GM18511 (cell line): ENCODE results near the gene MARCHF9.
"Not testable (repeated sequence)": the region's sequence is repeated elsewhere in the genome, so short reads cannot be mapped to it uniquely, and the experiment has no call there.

Experiments
- ATAC-seq: cut with Tn5 transposase; IDR thresholded peaks from one replicate; pipeline ENCODE4 v1.9.1; 2021; ENCODE audit warnings: mild to moderate bottlenecking, moderate library complexity; ENCODE audit not compliant: unreplicated experiment

Gene MARCHF9, protein sequence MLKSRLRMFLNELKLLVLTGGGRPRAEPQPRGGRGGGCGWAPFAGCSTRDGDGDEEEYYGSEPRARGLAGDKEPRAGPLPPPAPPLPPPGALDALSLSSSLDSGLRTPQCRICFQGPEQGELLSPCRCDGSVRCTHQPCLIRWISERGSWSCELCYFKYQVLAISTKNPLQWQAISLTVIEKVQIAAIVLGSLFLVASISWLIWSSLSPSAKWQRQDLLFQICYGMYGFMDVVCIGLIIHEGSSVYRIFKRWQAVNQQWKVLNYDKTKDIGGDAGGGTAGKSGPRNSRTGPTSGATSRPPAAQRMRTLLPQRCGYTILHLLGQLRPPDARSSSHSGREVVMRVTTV

DNA sequence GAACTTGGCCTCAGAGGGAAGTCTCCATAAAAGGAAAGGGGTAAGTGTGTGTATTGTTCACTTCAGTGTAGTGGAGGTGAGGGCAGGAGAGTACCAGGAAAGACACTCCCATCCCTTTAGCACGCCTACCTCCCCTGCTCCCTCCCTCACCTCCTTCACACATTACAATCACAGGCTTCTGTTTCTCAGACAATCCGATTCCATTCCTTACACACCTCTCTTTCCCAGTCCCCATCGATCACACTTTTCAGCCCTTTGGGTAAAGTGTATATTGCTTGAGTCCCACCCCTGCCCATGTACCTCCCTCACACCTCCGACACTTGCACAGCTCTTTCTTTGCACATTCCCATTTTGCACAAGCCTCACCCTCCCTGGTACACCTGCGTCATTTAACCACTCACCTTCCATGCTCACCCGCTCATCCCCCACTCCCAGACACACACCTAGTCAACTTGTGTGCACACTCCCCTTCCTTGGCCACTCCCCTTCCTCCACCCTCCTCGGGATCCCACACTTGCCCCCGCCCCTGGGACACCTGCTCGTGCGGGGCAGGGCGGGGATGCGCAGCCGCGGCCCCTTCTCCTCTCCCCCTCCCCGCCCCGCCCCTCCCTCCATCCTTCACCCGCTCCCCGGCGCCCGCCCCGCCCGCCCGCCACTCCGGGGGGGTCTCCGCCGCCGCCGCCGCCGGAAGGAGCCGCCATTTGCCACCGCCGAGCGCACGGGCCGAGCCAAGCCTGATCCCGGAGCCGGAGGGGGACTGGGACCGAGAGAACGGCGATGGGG, at the start of gene MARCHF9:
Gene MARCHF9, plus strand, starts transcription at position 693 of the 783 bp plus-strand sequence. CDS start 426 bp downstream, outside the sequence.
- peak; percentile 42 for ATAC-seq

DNA sequence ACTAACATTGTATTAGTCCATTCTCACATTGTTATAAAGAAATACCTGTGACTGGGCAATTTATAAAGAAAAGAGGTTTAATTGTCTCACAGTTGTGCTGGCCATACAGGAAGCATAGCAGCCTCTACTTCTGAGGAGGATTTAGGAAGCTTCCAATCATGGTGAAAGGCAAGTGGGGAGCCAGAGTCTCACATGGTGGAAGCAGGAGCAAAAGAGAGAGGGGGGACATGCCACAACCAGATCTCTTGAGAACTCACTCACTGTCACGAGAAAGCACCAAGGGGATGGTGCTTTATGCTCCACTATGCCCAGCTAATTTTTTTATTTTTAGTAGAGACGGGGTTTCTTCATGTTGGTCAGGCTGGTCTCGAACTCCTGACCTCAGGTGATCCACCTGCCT, 47.7 kb upstream of the MARCHF9 start:
- no peak for ATAC-seq

DNA sequence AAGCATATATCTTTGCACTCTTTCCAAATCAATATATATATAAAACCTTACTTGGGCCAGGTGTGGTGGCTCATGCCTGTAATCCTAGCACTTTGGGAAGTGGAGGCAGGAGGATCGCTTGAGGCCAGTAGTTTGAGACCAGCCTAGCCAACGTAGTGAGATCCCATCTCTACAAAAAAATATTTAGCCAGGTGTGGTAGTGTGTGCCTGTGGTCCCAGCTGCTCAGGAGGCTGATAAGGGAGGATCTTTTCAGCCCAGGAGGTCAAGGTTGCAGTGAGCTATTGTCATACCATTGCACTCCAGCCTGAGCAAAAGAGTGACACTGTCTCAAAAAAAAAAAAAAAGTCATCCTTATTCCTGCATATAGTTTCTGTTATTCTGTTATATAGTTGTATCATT, 46.6 kb upstream of the MARCHF9 start:
- ATAC-seq, result no peak

DNA sequence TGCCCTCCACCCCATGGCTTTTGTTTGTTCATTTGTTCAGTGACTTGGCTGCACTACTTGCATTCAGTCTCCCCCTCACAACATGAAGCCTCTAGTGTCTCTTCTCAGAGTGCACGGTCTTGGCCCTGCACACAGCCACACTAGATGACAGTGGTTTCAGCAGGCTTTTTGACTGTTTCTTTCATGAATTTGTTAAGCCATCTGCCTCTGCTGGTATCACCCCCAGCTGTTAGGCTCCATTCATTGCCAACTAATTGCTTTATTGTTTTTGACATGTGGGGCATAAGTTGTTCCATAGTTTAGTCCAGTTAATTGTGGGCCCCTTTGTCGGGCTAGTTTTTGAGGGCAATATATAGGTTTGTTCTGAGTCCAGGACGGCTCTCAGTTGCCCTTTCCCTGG, 42.2 kb upstream of the MARCHF9 start:
- ATAC-seq, result no peak

DNA sequence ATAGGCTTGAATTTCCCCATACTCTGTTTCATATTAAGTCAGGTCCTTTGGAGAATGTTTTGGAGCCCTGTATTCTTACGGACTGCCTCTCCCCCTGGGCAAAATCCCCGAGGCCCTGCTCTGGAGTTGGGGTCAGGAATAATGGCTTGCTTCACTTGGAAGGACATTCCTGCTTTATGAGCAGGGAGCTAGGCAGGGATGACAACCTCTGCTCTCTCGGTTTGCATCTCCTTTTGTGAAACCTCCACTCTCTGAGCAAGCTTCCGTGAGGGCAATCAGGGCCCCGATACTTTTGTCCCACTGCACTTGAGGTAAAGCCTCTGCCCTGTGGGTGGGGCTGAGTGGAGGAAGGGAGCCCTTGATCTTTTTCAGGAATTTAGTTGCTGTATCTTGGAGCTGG, 41.7 kb upstream of the MARCHF9 start:
- ATAC-seq, result no peak

DNA sequence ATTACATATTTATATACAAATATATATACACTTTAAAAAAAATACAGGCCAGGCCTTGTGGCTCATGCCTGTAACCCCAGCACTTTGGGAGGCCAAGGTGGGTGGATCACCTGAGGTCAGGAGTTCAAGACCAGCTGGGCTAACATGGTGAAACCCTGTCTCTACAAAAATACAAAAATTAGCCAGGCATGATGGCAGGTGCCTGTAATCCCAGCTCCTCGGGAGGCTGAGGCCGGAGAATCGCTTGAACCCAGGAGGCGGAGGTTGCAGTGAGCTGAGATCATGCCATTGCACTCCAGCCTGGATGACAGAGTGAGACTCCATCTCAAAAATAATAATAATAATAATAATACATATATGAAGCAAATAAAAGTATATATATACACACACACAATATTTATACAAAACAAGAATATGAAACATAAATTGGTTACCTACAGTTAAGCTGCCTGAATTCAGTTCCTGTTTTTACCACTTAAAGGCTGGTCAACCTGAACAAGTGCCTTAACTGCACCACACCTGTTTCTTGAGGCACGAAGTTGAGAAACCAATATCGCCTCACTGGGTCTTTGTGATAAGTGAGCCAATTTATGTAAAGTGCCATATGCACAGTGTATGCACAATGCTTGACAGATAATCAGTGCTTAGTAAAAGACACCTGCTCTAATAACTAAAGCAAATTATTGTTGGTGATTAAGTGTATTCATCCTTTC, 39.7 kb upstream of the MARCHF9 start:
- ATAC-seq, result not testable (repeated sequence)

DNA sequence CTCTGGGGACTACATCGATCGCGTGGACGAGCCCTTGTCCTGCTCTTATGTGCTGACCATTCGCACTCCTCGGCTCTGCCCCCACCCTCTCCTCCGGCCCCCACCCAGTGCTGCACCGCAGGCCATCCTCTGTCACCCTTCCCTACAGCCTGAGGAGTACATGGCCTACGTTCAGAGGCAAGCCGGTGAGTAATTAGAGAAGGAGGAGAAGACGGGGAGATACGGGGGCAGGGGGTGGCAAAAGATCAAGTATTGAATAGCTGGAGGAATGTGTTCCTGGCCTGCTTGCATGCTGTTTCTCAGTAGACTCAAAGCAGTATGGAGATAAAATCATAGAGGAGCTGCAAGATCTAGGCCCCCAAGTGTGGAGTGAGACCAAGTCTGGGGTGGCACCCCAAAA, 39.1 kb upstream of the MARCHF9 start:
- ATAC-seq, result no peak

DNA sequence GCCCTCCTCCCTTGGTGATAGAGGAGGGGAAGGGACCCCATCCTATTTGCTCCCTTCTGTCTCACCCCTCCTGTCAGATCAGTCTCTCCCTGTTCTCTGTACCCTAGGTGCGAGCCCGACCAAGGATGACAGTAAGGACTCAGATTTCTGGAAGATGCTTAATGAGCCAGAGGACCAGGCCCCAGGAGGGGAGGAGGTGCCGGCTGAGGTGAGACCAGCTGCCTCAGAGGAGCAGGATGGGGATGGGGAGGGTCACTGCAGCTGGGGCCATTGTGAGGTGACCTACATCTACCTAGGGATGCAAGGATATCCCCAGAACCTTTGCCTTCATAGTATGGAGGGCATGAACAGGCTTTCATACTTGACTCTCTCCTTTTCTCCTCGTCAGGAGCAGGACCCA, 38.6 kb upstream of the MARCHF9 start:
- no peak for ATAC-seq

DNA sequence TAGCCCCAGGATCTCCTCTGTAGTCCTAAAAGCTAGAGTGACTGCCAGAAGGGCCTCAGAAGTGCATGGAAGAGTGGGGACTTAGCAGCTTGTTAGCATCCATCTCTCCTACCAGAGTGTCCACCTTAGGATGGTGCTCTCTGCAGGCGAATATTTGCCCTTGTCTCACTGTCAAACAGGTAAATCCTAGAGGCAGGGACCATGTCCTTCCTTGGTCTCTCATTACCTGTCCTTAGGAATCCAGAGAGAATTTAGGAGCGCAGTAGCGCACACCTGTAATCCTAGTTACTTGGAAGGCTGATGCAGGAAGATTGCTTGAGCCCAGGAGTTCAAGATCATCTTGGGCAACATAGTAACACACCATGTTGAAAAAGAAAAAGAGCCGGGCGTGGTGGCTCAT, 37.8 kb upstream of the MARCHF9 start:
- no peak for ATAC-seq

DNA sequence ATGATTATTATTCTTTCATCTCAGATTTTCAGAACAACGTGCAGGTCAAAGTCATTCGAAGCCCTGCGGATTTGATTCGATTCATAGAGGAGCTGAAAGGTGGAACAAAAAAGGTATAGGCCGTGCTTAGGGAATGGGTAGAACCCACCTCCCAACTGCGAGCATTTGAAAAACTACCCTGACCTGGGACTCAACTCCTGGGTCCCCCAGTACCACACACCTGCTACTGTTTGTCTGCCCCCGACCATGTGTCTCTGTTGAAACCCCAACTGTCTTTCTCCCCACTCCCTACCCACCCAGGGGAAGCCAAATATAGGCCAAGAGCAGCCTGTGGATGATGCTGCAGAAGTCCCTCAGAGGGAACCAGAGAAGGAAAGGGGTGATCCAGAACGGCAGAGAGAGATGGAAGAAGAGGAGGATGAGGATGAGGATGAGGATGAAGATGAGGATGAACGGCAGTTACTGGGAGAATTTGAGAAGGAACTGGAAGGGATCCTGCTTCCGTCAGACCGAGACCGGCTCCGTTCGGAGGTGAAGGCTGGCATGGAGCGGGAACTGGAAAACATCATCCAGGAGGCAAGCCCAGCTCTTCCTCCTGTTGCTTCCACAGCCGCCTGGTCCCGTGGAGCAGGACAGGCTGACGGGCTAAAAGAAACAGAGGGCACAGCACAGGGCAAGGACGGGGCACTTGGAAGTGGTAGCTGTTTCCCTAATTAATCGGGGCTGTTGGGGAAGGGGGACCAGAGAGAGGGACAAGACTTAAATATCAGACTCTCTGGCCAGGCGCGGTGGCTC, 36.9 kb upstream of the MARCHF9 start:
- no peak for ATAC-seq

DNA sequence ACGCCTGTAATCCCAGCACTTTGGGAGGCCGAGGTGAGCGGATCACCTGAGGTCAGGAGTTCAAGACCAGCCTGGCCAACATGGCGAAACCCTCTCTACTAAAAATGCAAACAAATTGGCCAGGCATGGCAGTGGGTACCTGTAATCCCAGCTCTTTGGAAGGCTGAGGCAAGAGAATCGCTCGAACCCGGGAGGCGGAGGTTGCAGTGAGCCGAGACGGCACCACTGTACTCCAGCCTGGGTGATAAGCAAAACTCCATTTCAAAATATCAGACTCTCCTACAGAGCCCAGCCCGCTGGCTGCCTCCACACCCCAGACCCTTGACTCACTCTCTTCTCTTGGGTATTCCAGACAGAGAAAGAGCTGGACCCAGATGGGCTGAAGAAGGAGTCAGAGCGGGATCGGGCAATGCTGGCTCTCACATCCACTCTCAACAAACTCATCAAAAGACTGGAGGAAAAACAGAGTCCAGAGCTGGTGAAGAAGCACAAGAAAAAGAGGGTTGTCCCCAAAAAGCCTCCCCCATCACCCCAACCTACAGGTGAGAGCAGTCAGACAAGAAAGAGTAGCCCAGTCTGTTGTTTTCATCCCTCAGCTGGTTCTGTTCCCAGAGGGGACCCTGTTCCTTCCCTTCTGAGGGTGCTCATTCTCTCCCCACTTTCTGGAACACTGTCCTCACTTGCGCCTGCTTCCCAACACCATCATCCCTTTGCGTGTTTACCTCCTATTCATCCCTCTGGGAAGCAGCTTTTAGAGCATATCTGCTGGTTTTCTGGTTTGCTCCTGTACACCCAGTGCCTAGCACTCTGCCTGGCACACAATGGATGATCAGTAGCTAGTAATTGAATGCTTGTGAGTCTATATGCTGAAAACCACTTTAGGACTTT, 36.0 kb upstream of the MARCHF9 start:
- no peak for ATAC-seq

DNA sequence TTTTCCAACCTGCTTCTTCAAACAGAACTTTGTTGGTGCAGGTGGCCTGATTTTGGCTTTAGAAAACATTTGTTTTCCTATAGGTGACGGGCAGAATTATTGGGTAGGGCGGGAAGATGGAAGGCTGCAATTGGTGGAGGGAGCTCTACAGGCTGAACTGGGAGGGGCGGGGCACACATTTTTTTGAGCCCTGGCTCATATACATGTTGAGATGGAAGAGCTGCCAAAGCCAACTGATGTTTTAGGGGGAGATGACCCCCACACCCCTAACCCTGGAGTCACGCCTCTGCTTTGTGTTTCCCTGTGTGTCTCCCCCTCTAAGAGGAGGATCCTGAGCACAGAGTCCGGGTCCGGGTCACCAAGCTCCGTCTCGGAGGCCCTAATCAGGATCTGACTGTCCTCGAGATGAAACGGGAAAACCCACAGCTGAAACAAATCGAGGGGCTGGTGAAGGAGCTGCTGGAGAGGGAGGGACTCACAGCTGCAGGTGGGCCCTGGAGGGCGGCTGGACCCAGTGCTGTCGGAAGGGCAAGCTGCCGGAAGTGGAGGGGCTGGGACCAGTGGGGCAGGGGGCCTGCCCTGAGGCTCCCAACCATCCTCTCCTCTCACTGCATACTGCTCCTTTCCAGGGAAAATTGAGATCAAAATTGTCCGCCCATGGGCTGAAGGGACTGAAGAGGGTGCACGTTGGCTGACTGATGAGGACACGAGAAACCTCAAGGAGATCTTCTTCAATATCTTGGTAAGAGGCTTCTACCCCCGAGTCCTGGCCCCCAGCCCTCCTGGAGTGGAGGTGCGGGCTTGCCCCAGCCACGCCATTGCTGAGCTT, 34.9 kb upstream of the MARCHF9 start:
- no peak for ATAC-seq

DNA sequence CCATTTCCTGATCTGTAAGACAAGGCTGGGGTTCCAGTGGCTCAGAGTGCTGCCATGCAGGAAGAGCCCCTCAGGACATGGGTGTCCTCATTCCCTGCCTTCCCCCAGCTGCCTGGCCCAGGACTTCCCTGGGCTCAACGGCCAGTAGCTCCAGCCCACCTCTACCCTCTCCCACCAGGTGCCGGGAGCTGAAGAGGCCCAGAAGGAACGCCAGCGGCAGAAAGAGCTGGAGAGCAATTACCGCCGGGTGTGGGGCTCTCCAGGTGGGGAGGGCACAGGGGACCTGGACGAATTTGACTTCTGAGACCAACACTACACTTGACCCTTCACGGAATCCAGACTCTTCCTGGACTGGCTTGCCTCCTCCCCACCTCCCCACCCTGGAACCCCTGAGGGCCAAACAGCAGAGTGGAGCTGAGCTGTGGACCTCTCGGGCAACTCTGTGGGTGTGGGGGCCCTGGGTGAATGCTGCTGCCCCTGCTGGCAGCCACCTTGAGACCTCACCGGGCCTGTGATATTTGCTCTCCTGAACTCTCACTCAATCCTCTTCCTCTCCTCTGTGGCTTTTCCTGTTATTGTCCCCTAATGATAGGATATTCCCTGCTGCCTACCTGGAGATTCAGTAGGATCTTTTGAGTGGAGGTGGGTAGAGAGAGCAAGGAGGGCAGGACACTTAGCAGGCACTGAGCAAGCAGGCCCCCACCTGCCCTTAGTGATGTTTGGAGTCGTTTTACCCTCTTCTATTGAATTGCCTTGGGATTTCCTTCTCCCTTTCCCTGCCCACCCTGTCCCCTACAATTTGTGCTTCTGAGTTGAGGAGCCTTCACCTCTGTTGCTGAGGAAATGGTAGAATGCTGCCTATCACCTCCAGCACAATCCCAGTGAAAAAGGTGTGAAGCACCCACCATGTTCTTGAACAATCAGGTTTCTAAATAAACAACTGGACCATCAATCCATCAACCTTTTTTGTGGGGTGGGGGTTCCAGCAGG, 34.0 kb upstream of the MARCHF9 start:
- ATAC-seq, result no peak

DNA sequence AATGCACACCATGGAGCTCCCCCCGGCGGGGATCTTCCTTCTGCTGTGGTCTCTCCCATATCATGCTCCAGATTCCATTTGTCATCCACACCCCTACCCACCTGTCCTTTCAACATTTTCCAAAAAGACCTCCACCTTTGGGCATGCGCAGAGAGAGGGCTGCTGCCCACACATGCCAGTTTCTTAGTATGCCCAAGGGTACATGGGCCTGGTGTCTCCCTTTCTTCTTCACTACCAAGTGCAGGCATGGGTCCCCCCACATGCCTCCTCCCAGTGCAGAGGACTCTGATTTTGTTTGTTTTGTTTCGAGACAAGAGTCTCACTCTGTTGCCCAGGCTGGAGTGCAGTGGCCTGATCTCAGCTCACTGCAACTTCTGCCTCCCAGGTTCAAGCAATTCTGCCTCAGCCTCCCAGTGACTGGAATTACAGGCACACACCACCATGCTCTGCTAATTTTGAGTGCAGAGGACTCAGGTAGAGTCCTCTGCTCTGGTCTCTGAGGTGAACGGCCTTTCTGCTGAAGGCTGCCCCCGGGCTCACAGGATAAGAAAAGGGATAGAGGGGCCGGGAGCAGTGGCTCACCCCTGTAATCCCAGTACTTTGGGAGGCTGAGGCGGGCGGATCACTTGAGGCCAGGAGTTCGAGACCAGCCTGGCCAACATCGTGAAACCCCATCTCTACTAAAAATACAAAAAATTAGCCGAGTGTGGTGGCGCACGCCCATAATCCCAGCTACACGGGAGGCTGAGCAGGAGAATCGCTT, 32.9 kb upstream of the MARCHF9 start:
- not testable (repeated sequence) for ATAC-seq

DNA sequence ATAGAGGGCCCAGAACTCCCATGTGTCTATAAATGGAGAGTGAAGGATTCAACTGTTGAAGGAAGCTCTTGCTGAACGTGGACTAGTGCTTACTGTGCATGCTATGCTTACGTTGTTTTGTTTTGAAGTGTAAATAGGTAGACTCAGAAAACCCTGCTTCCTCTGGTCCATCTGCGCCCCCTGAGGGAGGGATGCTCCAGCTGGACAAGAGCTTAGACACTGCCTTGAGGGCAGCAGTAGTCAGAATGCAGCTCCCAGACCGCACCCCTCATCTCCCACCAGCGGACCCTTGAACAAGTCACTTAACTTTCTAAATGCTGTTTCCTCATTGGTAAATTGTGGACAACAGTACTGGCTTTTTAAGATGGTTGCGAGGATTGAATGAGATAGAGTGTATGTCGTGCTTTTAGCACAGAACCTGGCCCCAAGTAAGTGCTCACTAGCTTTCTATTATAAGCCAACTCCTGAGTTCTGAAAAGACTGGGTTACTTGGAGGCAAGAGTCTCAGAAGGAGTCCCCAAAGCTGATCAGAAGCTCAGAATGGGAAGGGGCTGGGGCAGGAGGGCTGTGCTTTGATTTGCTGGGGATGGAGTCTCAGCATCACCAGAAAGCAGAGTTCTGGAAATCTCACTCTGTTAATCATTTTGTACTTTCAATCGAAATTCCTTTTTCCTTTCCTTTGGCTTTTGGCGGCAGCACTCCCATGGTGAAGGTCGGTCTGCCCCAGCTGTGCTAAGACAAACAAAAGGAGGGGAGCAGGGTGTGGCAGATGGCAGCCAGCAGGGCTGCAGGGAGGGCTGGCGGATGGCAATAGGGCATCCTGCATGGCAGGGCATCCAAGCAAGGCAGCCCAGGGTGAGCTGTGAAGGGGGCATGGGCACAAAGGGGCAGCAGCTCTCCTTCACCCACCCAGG, 31.9 kb upstream of the MARCHF9 start:
- ATAC-seq, result no peak

DNA sequence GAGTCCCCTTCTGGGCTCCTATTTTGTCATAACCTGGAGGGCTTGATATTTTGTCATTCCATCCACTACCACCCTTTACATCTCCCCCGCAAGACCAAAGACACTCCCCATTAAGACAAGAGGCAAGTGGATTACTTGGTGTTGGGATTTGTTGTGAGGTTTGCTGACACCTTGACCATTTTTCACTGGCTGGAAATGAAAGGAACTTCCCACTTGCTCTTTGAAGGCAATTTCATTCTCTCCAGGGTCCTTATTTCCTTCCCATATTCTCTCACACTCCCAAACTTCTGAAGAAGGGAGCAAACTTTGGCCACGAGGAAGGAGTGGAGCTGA, 31.3 kb upstream of the MARCHF9 start:
- no peak for ATAC-seq
